Activated B cell treated with CpG ODN at 0.5 μM for 24 hours (primary cell): Measurements from ENCODE around the gene ANXA5. TPM values are rescaled to one million over a fixed set of nuclear protein-coding genes. Genes with fewer than 3 reads are reported as not detected.

Source experiments
- ATAC-seq: fragments of 200-7000 bp; cut with Tn5 transposase; one replicate; pipeline ENCODE4 v1.10.0; 2021; ENCODE audit warnings: low read depth, mild to moderate bottlenecking, moderate library complexity
- CTCF ChIA-PET: fragments of 350-600 bp; sonication (Branson Sonifier 250); formaldehyde crosslinking; loops from one replicate; lab custom pipeline; 2021; ENCODE audit warnings: antibody characterized with exemption; lab: Charles Lee
- POLR2A ChIA-PET: fragments of 350-600 bp; sonication (Branson Sonifier 250); formaldehyde crosslinking; loops from one replicate; lab custom pipeline; 2021; ENCODE audit warnings: antibody characterized with exemption; lab: Charles Lee
- DNase-seq: peaks from one replicate; pipeline ENCODE4 v3.0.0; 2022
- H3K27ac Mint-ChIP-seq: one replicate; pipeline ENCODE4 v1.8.0; 2020; ENCODE audit warnings: mixed read lengths
- H3K27me3 Mint-ChIP-seq: one replicate; pipeline ENCODE4 v1.8.0; 2021; ENCODE audit warnings: mixed read lengths
- H3K36me3 Mint-ChIP-seq: one replicate; pipeline ENCODE4 v1.8.0; 2021; ENCODE audit warnings: low read depth, mixed read lengths
- H3K4me1 Mint-ChIP-seq: one replicate; pipeline ENCODE4 v1.8.0; 2021; ENCODE audit warnings: mixed read lengths
- H3K4me3 Mint-ChIP-seq: one replicate; pipeline ENCODE4 v1.8.0; 2020; ENCODE audit warnings: mild to moderate bottlenecking, mixed read lengths
- H3K9me3 Mint-ChIP-seq: one replicate; pipeline ENCODE4 v1.8.0; 2020; ENCODE audit warnings: mixed read lengths
- CTCF ChIP-seq: fragments of 200-600 bp; IDR thresholded peaks from one replicate; pipeline ENCODE4 v1.8.0; 2022; ENCODE audit warnings: antibody characterized with exemption, mild to moderate bottlenecking
- intact Hi-C: fragments of 100-400 bp; cut with micrococcal nuclease; formaldehyde crosslinking; loops from one replicate; pipeline ENCODE4 v1.15.1; 2024
- total RNA-seq: library from RNA; stranded (reverse); gene quantifications from 2 replicates; pipeline ENCODE4 v1.2.3, GENCODE V29; 2022

Gene ANXA5
- total RNA-seq, 1 donor from 2014 or later: 89.9 TPM

- Mint-ChIP-seq H3K27me3 (peaks cover 6% of the 10 kb centered on the region), H3K4me1 (peaks cover 10% of the 10 kb centered on the region), H3K36me3 (no peaks in the 10 kb centered on the region), H3K27ac (no peak overlapping the region), H3K4me3 (no peak overlapping the region), H3K9me3 (peaks cover 3% of the 10 kb centered on the region)
- ChIA-PET CTCF (no interaction called here), POLR2A (no interaction called here)
- DNase-seq (no peak), ATAC-seq (no peak)
- no peak for TF ChIP-seq CTCF
- intact Hi-C loops: no loop called here
These were observed 45.2 kb downstream of the ANXA5 start for GRCh38 chr4:121651597-121651996.

- H3K36me3 Mint-ChIP-seq: no peaks in the 10 kb centered on the region
These were observed 46.0 kb downstream of the ANXA5 start for GRCh38 chr4:121650741-121651140.

GRCh38 chr4:121648516-121648915 lies 48.3 kb downstream of the ANXA5 start:
- no peak for ATAC-seq
- Mint-ChIP-seq H3K36me3 (no peaks in the 10 kb centered on the region), H3K27ac (no peak overlapping the region), H3K4me3 (no peak overlapping the region), H3K9me3 (peaks cover 3% of the 10 kb centered on the region), H3K4me1 (no peaks in the 10 kb centered on the region), H3K27me3 (peaks cover 6% of the 10 kb centered on the region)
- intact Hi-C loops: no loop called here
- CTCF ChIA-PET: no interaction called here
- no peak for DNase-seq
- TF ChIP-seq CTCF: no peak
- POLR2A ChIA-PET: no interaction called here

More at GRCh38 chr4:121650741-121651140, 46.0 kb downstream of the ANXA5 start:
- H3K9me3 Mint-ChIP-seq: peaks cover 3% of the 10 kb centered on the region
- ATAC-seq (no peak), DNase-seq (no peak)
- CTCF ChIA-PET: no interaction called here
- no peak overlapping the region for H3K4me3 Mint-ChIP-seq
- peaks cover 6% of the 10 kb centered on the region for H3K27me3 Mint-ChIP-seq
- H3K4me1 Mint-ChIP-seq: peaks cover 10% of the 10 kb centered on the region
- POLR2A ChIA-PET: no interaction called here
- H3K27ac Mint-ChIP-seq: no peak overlapping the region
- no peak for TF ChIP-seq CTCF
- intact Hi-C loops: no loop called here

- DNase-seq: no peak
- Mint-ChIP-seq H3K4me1 (no peaks in the 10 kb centered on the region), H3K9me3 (no peaks in the 10 kb centered on the region), H3K36me3 (no peaks in the 10 kb centered on the region), H3K4me3 (no peak overlapping the region), H3K27me3 (peaks cover 1% of the 10 kb centered on the region), H3K27ac (no peak overlapping the region)
- no peak for ATAC-seq
- TF ChIP-seq CTCF: no peak
- intact Hi-C loops: no loop called here
- ChIA-PET CTCF (no interaction called here), POLR2A (no interaction called here)
These were observed 53.7 kb downstream of the ANXA5 start for GRCh38 chr4:121642876-121643585.

- no peaks in the 10 kb centered on the region for H3K4me1 Mint-ChIP-seq
- POLR2A ChIA-PET: no interaction called here
- no peak for ATAC-seq
- TF ChIP-seq CTCF: no peak
- no peak for DNase-seq
- CTCF ChIA-PET: no interaction called here
- H3K36me3 Mint-ChIP-seq: no peaks in the 10 kb centered on the region
- no peaks in the 10 kb centered on the region for H3K27me3 Mint-ChIP-seq
- no peaks in the 10 kb centered on the region for H3K9me3 Mint-ChIP-seq
- H3K4me3 Mint-ChIP-seq: no peak overlapping the region
- intact Hi-C loops: no loop called here
- H3K27ac Mint-ChIP-seq: no peak overlapping the region
These were observed 54.5 kb downstream of the ANXA5 start for GRCh38 chr4:121642292-121642691.
